GM18951 (cell line): Measurements from ENCODE around the gene ALPK1.
"Not testable (repeated sequence)": the region's sequence is repeated elsewhere in the genome, so short reads cannot be mapped to it uniquely, and the experiment has no call there.

Source experiments
- POLR2A ChIP-seq: IDR thresholded peaks from 4 replicates; pipeline ENCODE4 v1.6.1; 2011; ENCODE audit warnings: mild to moderate bottlenecking; ENCODE audit not compliant: insufficient read length, insufficient read depth; ENCODE audit errors: extremely low read depth
- in situ Hi-C: fragments of 300-500 bp; cut with MboI; formaldehyde crosslinking; loops from one replicate; pipeline ENCODE4 v1.12.0; 2022; ENCODE audit warnings: low sequenced_read_pairs, mixed read lengths, inconsistent platforms; ENCODE audit not compliant: unreplicated experiment

ALPK1 gene

DNA sequence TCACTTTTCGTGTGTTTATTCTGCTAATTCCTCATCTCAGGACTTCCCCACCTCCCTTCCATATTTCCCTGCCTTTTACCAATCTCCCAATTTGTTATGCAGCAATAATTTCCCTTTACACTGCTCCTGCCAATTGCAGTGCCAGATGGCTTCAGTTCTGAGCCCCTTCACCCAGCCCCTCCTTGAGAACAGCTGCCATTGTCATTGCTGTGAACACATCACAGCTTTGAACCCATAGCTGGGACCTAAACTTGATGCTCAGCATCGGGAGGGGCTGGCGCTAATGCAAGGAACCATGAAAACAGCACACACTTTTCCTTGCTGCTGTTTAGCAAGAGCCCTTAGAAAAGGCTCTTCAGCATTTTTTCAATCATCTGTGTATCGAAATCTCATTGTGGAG lies 104.9 kb downstream of the ALPK1 start:
- no peak for TF ChIP-seq POLR2A
- in situ Hi-C loops: no loop called here

DNA sequence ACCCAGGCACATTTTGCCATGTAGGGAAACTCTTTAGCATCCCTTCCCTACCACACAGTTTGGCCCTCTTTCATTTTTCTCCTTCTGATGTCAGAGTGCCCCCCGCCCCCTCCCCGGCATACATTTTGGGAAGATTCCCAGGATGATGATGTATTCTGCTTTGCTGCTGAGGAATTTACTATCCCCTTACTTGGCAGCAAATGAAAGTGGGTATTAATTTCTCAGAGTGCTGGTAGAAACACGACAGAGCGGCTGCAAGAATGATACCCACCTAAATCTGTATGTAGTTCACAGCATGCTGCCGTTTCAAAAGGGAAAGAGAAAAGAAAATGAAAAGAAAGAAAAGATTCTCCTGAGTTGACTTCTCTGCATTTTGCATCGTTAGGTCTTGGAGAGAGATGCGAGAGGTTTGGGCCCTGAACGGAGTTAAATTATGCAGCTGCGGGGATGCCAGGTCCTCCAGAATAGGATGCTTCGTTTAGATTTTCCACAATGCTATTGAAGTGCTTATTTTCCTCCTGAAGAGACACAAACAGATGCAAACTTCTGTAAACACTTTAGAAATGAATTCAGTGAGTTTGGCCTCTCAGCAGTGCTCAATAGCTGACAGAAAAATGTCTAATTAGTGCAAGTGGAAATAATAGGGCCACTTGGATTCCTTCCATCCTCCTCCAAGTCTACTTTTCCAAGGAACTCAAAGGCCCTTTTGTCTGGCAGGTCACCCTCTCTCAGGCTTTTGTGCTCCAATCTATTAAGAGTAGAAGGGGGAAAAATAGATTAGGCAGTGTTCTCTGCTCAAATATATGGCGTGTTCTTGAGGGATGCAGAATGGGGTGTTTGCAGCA lies 106.2 kb downstream of the ALPK1 start:
- TF ChIP-seq POLR2A: no peak
- in situ Hi-C loops: no loop called here

DNA sequence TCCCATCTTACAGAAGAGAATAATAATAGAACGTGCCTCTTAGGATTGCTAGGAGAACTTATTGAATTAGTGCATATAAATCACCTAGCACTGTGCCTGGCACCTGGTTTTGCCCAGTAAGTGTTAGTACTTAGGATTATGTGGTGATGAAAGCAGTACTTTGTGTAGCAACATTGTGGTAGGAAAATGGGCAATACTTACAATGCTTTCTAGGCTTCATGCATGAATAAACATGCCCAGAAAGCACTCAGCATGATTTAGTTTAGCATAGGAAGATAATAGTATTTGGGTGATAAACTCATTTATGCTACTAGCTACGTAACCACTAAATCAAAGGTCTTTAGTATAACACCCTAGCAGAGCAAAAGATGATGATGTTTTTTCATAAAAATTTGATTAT lies 113.2 kb downstream of the ALPK1 start:
- in situ Hi-C loops: no loop called here
- TF ChIP-seq POLR2A: no peak

DNA sequence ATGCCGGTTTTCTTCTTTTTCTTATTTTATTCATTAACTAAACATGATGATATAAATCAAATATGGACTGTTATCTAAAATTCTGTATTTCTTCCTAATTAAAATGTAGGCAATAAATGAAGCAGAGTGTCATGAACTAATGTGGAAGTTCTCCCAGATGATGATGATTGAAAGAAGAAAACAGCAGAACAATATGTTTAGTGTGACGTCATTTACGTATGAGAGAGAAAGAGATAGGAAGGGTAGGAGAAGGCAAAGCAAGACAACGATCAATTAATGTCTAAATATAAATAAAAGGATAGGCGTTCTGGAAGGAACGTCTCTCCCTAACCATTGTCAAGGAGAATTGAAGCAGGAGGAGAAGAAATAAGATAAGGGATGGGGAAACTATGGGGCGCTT lies 113.6 kb downstream of the ALPK1 start:
- TF ChIP-seq POLR2A: no peak
- in situ Hi-C loops: no loop called here

DNA sequence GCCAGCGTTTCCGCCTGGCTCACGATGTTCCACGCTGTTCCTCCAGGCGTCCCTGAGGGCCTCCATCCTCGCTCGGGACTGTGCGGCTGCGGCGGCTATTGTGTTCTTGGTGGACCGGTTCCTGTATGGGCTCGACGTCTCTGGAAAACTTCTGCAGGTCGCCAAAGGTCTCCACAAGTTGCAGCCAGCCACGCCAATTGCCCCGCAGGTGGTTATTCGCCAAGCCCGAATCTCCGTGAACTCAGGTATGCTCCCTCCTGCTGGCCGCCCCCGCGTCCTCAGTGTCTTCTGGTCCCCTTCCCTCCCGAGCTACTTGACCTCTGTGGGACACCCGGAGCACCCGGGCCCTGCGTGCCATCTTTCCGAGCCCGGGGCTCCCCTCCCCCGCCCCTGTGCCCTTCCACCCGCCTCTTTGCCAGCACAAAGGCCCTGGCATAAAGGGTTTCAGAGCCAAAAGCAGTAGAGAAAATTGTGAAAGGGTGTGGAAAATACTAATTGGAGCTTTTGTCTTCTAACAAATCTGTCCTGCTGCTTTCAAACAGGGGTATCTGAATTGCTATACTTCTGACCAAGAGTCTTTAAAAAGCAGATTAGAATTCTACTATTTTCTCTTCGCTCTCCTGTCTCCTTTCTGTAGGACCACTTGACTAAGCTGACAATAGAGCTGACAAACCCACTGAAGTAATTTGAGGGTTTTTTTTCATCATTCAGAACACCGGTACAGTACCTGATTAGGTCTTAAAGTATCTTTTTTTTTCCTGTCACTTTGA lies 114.8 kb downstream of the ALPK1 start:
- in situ Hi-C loops: no loop called here
- no peak for TF ChIP-seq POLR2A

DNA sequence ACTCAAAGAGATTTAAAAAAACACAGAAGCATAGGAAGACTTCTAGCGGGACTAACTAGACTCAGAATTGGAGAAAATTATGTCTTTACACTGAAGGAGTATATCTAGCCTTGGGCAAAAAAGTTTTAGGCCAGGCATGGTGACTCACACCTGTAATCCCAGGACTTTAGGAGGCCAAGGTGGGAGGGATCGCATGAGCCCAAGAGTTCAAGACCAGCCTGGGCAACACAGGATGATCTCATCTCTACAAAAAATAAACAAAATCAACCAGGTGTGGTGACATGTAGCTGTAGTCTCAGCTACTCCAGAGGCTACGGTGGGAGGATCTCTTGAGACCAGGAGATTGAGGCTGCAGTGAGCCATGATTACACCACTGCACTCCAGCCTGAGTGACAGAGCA lies 119.3 kb downstream of the ALPK1 start:
- in situ Hi-C loops: no loop called here
- no peak for TF ChIP-seq POLR2A

DNA sequence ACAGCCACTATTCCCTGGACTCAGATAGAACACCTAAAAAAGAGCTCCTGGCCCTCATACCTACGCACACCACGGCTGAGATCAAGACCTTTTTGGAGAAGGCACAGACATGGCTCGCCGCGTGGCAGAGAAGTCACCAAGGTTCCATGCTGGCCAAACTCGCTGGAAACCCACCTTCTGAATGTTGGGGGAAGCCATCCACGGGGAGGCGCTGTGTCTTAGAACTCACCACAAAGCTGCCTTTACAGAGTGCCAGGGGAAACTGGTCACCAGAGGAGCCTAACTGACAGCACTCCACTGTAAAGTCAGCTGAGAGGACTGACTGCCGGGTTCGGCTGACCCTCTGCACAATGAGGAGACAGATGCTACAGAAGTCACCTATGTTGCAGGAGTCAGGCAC lies 120.9 kb downstream of the ALPK1 start:
- in situ Hi-C loops: no loop called here
- TF ChIP-seq POLR2A: no peak

DNA sequence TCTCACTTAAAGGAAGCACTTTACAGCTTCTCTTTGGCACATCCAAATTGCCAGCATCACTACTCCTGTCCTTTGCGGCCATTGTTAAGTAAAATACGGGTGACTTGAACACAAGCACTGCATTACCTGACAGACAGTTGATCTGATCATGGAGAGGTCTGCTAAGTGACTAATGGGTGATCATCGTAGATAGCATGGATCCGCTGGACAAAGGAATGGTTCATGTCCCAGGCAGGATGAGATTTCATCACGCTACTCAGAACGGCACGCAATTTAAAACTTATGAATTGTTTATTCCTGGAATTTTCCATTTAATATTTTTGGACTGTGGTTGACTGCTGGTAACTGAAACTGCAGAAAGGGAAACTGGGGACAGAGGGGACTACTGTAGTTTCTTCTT lies 124.7 kb downstream of the ALPK1 start:
- in situ Hi-C loops: no loop called here
- TF ChIP-seq POLR2A: no peak

DNA sequence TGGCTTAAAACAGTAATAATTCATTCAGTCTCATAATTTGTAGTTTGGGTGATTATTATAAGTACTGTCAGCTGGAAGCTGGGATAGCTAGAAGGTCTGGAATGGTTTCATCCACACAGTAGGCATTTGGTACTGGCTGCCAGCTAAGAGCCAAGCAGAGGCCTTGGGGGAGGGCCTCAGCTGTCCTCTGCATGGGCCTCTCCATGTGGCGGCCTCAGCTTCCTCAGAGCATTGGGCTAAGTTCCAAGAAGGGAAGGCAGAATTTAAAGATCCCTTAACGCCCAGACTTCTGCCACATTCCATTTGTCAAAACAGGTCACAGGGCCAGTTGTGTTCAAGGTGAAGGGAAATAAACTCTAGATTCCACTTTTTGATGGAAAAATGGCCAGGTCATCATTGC lies 125.5 kb downstream of the ALPK1 start:
- in situ Hi-C loops: no loop called here
- TF ChIP-seq POLR2A: no peak

DNA sequence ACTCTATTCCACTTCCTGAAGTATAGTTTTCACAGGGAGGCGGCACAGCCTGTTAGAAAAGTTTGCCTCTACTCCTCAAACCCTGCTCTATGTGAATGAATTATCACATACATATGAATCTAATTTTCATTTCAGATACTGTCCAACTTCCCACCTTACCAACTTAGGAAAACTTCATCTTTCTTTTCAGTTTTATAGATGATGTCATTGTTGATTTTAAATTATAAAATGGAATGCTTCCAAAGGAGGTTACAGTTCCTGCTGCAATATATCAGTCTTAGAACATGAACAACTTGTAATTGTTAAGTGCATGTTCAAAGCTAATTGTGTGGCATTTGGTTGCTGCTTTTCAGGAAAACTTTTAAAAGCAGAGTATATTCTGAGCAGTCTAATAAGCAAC lies 126.4 kb downstream of the ALPK1 start:
- in situ Hi-C loops: no loop called here
- TF ChIP-seq POLR2A: no peak

DNA sequence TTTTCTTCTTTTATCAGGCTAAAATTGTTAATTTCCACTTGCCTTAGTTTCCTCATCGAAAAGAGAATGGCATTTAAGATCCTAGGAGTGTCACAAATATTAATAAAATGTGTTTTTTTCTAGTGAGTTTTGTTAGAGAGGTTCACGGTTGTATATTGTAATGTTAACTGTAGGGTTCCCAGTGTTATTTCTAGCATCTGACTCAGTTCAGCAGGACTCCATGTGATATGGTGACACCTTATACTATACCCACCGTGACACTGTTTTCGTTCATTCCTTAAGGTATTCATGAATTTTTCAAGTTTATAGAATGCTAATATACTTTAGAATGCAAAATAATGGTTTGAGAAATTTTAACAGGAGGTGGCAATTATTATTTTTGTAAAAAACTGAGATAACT lies 128.7 kb downstream of the ALPK1 start:
- in situ Hi-C loops: no loop called here
- no peak for TF ChIP-seq POLR2A

DNA sequence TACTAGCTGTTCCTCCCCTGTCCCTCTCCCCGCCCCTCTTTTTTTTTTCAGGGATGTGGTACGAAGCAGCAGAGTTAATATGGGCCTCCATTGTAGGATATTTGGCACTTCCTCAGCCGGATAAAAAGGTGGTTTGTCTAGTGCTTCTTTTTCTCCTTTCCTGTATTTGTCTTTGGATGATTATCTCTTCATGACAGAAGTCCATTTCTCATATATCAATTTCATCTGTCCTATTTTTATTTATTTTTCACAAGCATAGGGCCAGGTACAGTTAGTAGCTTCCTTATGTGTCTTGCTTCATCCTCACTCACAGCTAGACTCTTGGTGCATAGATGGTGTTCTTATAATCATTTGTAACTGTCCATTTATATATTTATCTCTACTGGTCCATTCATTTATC lies 129.2 kb downstream of the ALPK1 start:
- in situ Hi-C loops: no loop called here
- TF ChIP-seq POLR2A: no peak

DNA sequence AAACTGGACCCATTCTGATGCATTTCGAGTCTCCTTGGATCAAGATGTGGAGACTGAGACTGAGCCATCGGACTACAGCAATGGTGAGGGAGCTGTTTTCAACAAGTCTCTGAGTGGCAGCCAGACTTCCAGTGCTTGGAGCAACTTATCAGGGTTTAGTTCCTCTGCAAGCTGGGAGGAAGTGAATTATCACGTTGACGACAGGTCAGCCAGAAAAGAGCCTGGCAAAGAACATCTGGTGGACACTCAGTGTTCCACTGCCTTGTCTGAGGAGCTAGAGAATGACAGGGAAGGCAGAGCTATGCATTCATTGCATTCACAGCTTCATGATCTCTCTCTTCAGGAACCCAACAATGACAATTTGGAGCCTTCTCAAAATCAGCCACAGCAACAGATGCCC lies 134.0 kb downstream of the ALPK1 start:
- in situ Hi-C loops: no loop called here
- TF ChIP-seq POLR2A: no peak

DNA sequence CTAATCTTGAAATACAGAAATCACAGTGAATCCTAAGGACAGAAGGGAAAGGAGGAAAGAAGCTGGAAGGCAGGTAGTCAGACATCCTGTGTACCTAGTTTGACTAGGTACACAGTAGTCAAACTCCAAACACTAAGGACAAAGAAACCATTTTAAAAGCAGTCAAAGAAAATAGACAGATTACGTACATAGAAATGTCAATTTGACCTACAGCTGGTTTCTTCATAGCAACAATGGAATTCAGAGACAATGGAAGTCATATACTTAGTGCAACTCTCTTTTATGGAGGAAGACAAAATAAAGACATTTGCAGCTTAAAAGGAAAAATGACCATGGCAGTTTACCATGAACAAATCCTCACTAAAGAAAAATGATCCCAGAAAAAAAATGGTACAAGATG lies 139.8 kb downstream of the ALPK1 start:
- no peak for TF ChIP-seq POLR2A
- in situ Hi-C loops: no loop called here

DNA sequence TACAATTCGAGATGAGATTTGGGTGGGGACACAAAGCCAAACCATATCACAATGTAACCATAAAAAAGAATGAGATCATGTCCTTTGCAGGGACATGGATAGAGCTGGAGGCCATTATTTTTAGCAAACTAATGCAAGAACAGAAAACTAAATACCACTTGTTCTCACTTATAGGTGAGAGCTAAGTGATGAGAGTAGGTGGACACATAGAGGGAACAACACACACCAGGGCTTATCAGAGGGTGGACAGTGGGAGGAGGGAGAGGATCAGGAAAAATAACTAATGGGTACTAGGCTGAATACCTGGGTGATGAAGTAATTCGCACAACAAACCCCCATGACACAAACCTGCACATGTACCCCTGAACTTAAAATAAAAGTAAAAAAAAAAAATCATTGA lies 145.1 kb downstream of the ALPK1 start:
- in situ Hi-C loops: not testable (repeated sequence)
